Stimulated activated CD8-positive, alpha-beta memory T cell treated with anti-CD3 and anti-CD28 coated beads, Interleukin-15, amount 100 ng/mL, for 1 hour (primary cell): Measurements from ENCODE around the gene DNAJB5.

Experiments
- DNase-seq: peaks from one replicate; pipeline ENCODE4 v3.0.0-alpha.2; 2020; ENCODE audit warnings: low read depth

DNAJB5 gene

GRCh38 chr9:34984049-34984448 is 5.5 kb upstream of the DNAJB5 start:
- DNase-seq: no peak

- peak; percentile 40 for DNase-seq
Measured at GRCh38 chr9:34985311-34985899, 4.1 kb upstream of the DNAJB5 start.

- no peak for DNase-seq
Measured at GRCh38 chr9:34986540-34987047, 3.0 kb upstream of the DNAJB5 start.

- no peak for DNase-seq
Measured at GRCh38 chr9:34987160-34987901, 2.2 kb upstream of the DNAJB5 start.

- no peak for DNase-seq
Measured at GRCh38 chr9:34988218-34989002, 1.1 kb upstream of the DNAJB5 start.

- no peak for DNase-seq
Measured at GRCh38 chr9:34989946-34990635, 546 bp downstream of the DNAJB5 start.

- DNase-seq: no peak
Measured at GRCh38 chr9:34990908-34991606, 1.5 kb downstream of the DNAJB5 start.

- DNase-seq: no peak
Measured at GRCh38 chr9:34991607-34992375, 2.2 kb downstream of the DNAJB5 start.

GRCh38 chr9:34992376-34992951 is 2.9 kb downstream of the DNAJB5 start:
- no peak for DNase-seq

- DNase-seq: no peak
Measured at GRCh38 chr9:34993502-34994259, 4.1 kb downstream of the DNAJB5 start.

GRCh38 chr9:34994260-34994899 is 4.8 kb downstream of the DNAJB5 start:
- no peak for DNase-seq

- no peak for DNase-seq
Measured at GRCh38 chr9:34994900-34995669, 5.5 kb downstream of the DNAJB5 start.

- DNase-seq: no peak
Measured at GRCh38 chr9:34995670-34996060, 6.1 kb downstream of the DNAJB5 start.

GRCh38 chr9:34996181-34996904 is 6.8 kb downstream of the DNAJB5 start:
- no peak for DNase-seq

- DNase-seq: no peak
Measured at GRCh38 chr9:34996905-34997279, 7.3 kb downstream of the DNAJB5 start.

GRCh38 chr9:34997379-34997781 is 7.8 kb downstream of the DNAJB5 start:
- no peak for DNase-seq

- no peak for DNase-seq
Measured at GRCh38 chr9:34998266-34998665, 8.7 kb downstream of the DNAJB5 start.

- DNase-seq: no peak
Measured at GRCh38 chr9:34999576-34999975, 10.0 kb downstream of the DNAJB5 start.
